ENCODE data around the gene SLC35G6. TPM values are rescaled to one million over a fixed set of nuclear protein-coding genes. Genes with fewer than 3 reads are reported as not detected.
A peak's percentile ranks its signal among the peaks of the same experiment; 100 is the strongest.

The SLC35G6 gene
- total RNA-seq, 3 donors from 2014 or later (not counting 1 experiment from before 2014, with no cell fraction given): not detected

DNA sequence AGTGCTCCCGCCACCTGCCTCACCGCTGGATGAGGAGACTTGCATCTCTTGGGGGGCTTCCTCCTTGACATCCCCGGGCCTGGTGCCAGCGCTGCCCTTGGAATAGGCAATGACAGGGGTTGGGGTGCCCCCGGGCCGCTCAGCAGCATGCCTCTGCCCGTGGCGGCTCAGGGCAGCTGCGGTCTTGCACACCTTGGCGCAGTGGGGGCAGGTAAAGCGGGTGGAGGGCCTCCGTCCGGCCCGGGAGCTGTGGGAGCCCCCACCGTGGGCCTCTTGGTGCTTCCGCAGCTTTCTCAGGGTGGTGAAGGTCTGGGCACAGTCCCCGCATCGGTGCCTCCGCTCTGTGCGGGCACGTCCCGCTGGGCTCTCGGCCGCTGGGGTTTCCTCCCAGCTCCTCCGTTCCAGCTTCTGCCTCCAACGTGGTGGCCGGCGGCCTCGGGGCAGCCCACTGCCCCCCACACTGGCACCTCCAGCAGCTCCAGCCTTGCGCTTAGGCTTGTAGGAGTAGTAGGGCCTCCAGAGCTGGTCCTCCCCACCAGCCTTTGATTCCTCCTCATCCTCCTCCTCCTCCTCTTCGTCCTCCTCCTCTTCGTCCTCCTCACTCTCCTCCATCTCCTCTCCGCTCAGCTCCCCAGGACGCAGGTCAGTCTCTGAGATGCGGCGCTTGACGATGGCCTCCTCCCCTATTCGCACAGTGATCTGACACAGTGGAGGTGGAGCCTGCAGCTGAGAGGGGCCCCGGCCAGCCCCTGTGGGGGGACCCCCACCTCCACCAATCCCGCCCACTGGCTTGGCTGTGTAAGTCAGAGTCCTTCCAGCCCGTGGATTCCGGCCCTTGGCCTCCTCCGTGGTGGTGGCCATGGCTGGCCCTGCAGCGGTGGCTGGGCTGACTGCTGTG, 18.5 kb upstream of the SLC35G6 start:
- H3K27ac Mint-ChIP-seq: peak overlapping the region in 1 of 2 donors; percentile 27
- peaks cover 35% of the 10 kb centered on the region for H3K36me3 ChIP-seq (ENCODE audit: control insufficient read depth, insufficient read depth, low read length)
- no peaks in the 10 kb centered on the region for H3K9me3 ChIP-seq (ENCODE audit: control insufficient read depth, insufficient read depth, low read length)
- no peaks in the 10 kb centered on the region for H3K27me3 Mint-ChIP-seq (ENCODE audit: low read depth in 2 of 2)
- TF ChIP-seq, protein P1, sequence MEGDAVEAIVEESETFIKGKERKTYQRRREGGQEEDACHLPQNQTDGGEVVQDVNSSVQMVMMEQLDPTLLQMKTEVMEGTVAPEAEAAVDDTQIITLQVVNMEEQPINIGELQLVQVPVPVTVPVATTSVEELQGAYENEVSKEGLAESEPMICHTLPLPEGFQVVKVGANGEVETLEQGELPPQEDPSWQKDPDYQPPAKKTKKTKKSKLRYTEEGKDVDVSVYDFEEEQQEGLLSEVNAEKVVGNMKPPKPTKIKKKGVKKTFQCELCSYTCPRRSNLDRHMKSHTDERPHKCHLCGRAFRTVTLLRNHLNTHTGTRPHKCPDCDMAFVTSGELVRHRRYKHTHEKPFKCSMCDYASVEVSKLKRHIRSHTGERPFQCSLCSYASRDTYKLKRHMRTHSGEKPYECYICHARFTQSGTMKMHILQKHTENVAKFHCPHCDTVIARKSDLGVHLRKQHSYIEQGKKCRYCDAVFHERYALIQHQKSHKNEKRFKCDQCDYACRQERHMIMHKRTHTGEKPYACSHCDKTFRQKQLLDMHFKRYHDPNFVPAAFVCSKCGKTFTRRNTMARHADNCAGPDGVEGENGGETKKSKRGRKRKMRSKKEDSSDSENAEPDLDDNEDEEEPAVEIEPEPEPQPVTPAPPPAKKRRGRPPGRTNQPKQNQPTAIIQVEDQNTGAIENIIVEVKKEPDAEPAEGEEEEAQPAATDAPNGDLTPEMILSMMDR (IDR thresholded peaks at IDR 0.05): no peak
- WGBS (ENCODE audit: insufficient coverage): 95% methylated on average over 44 of the region's 44 CpGs
- intact Hi-C loops (cut with micrococcal nuclease): no loop called here
- ATAC-seq (peak in 1 of 3 donors; percentile 6), DNase-seq (no peak)
- H3K36me3 Mint-ChIP-seq: no peaks in the 10 kb centered on the region
- no peaks in the 10 kb centered on the region for H3K27me3 ChIP-seq (ENCODE audit: control insufficient read depth, insufficient read depth, low read length)
- H3K27ac ChIP-seq (ENCODE audit: low read length): no peak overlapping the region
- peaks cover 12% of the 10 kb centered on the region for H3K4me1 ChIP-seq (ENCODE audit: control insufficient read depth, insufficient read depth, low read length)
- no peak overlapping the region for H3K4me3 Mint-ChIP-seq
- no peaks in the 10 kb centered on the region for H3K9me3 Mint-ChIP-seq
- H3K4me3 ChIP-seq (ENCODE audit: low read length): no peak overlapping the region
- peaks cover 11 to 23% of the 10 kb centered on the region in 2 donors for H3K4me1 Mint-ChIP-seq

DNA sequence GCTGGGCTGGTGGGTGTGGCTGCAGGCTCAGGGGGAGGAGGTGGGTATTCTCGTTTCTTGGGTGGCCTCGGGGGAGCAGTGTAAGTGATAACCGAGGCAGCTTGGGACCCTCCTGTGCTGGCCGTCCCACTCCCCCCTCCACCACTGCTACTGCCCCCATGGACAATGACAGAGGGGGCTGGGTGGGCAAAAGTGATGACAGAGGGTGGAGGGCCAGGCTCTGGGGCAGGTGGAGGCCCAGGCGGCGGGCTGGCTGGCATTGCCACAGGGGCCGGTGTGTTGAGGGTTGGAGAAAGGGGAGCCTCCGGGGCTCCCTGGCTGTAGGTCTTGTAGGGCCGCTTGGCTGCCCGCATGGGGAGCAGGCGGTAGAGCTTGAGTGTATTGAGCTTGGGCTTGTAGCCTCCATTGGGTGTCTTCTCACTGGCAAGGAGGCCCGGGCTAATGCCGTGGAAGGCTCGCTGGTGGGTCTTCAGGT, 17.8 kb upstream of the SLC35G6 start:
- Mint-ChIP-seq H3K36me3 (no peaks in the 10 kb centered on the region), H3K27ac (peak overlapping the region in 1 of 2 donors; percentile 27)
- H3K36me3 ChIP-seq (ENCODE audit: control insufficient read depth, insufficient read depth, low read length): peaks cover 35% of the 10 kb centered on the region

DNA sequence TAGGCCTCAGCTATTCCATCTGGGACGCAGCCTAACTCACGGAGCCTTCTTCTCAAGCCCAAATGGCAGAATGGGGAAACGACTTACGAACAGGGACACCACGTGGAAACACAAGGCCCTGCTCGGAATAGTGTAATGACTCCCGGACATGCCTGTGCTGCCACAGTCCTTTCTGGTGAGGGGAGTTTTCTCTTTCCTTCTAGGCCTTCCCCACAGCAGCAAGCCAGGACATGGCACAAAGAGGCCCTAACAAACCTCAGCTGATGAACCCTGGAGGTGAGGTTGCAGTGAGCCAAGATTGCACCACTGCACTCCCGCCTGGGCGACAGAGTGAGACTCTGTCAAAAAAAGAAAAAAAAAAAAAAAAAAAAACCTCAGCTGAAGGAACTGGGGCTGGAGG, 17.2 kb upstream of the SLC35G6 start:
- Mint-ChIP-seq H3K4me1 (peaks cover 11 to 30% of the 10 kb centered on the region in 2 donors), H3K27ac (no peak overlapping the region), H3K36me3 (no peaks in the 10 kb centered on the region), H3K9me3 (no peaks in the 10 kb centered on the region), H3K4me3 (no peak overlapping the region), H3K27me3 (ENCODE audit: low read depth in 2 of 2) (no peaks in the 10 kb centered on the region)
- peaks cover 35% of the 10 kb centered on the region for H3K36me3 ChIP-seq (ENCODE audit: control insufficient read depth, insufficient read depth, low read length)
- no peaks in the 10 kb centered on the region for H3K9me3 ChIP-seq (ENCODE audit: control insufficient read depth, insufficient read depth, low read length)
- no peak for ATAC-seq
- DNase-seq: no peak
- H3K27ac ChIP-seq (ENCODE audit: low read length): no peak overlapping the region
- intact Hi-C loops (cut with micrococcal nuclease): no loop called here
- WGBS (ENCODE audit: insufficient coverage): 96% methylated on average over 9 of the region's 9 CpGs
- peaks cover 12% of the 10 kb centered on the region for H3K4me1 ChIP-seq (ENCODE audit: control insufficient read depth, insufficient read depth, low read length)
- TF ChIP-seq, protein P1 (IDR thresholded peaks at IDR 0.05): no peak
- no peak overlapping the region for H3K4me3 ChIP-seq (ENCODE audit: low read length)
- H3K27me3 ChIP-seq (ENCODE audit: control insufficient read depth, insufficient read depth, low read length): no peaks in the 10 kb centered on the region

More for the DNA sequence above, 17.8 kb upstream of the SLC35G6 start:
- intact Hi-C loops (cut with micrococcal nuclease): no loop called here
- H3K9me3 ChIP-seq (ENCODE audit: control insufficient read depth, insufficient read depth, low read length): no peaks in the 10 kb centered on the region
- Mint-ChIP-seq H3K27me3 (ENCODE audit: low read depth in 2 of 2) (no peaks in the 10 kb centered on the region), H3K9me3 (no peaks in the 10 kb centered on the region), H3K4me3 (no peak overlapping the region), H3K4me1 (peaks cover 11 to 25% of the 10 kb centered on the region in 2 donors)
- TF ChIP-seq, protein P1 (IDR thresholded peaks at IDR 0.05): no peak
- H3K27me3 ChIP-seq (ENCODE audit: control insufficient read depth, insufficient read depth, low read length): no peaks in the 10 kb centered on the region
- DNase-seq (no peak), ATAC-seq (no peak)
- no peak overlapping the region for H3K4me3 ChIP-seq (ENCODE audit: low read length)
- WGBS (ENCODE audit: insufficient coverage): 97% methylated on average over 10 of the region's 14 CpGs
- H3K4me1 ChIP-seq (ENCODE audit: control insufficient read depth, insufficient read depth, low read length): peaks cover 12% of the 10 kb centered on the region
- H3K27ac ChIP-seq (ENCODE audit: low read length): no peak overlapping the region
